ENCODE measurements around the gene FAM131B.

Gene FAM131B

DNA sequence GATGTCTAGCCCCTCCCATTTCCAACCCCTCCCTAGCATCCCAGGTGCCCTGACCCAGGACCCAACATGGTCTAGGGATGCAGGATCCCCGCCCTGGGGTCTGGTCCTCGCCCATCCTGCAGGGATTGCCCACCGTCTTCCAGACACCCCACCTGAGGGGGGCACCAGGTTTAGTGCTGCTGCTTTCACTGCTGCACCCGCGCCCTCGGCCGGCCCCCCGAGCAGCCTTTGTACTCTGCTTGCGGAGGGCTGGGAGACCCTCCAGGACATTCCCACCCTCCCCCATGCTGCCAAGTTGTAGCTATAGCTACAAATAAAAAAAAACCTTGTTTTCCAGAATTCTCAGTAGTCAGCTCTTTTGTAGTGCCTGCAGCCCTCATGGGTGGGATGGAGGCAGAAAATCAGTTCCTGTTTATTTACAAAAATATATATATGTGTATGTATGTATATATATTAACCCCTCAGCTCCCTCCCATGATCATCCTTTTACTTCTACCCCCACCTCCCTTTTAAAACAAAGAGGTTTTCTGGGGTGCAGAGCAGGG lies 28.3 kb upstream of the FAM131B start:
- TF ChIP-seq EZH2phosphoT487 (IDR thresholded peaks at IDR 0.05; ENCODE audit: borderline replicate concordance, low read length), result no peak
- TF ChIP-seq, protein P1, sequence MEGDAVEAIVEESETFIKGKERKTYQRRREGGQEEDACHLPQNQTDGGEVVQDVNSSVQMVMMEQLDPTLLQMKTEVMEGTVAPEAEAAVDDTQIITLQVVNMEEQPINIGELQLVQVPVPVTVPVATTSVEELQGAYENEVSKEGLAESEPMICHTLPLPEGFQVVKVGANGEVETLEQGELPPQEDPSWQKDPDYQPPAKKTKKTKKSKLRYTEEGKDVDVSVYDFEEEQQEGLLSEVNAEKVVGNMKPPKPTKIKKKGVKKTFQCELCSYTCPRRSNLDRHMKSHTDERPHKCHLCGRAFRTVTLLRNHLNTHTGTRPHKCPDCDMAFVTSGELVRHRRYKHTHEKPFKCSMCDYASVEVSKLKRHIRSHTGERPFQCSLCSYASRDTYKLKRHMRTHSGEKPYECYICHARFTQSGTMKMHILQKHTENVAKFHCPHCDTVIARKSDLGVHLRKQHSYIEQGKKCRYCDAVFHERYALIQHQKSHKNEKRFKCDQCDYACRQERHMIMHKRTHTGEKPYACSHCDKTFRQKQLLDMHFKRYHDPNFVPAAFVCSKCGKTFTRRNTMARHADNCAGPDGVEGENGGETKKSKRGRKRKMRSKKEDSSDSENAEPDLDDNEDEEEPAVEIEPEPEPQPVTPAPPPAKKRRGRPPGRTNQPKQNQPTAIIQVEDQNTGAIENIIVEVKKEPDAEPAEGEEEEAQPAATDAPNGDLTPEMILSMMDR (IDR thresholded peaks at IDR 0.05; ENCODE audit: low read depth, low read length, poor library complexity, severe bottlenecking), result no peak
- Histone ChIP-seq H3K9me2 (replicated peaks; ENCODE audit: control insufficient read depth, low read length) (no peaks in the 10 kb centered on the region), H3F3A (ENCODE audit: control insufficient read depth, insufficient read depth) (no peaks in the 10 kb centered on the region), H3K79me2 (ENCODE audit: control insufficient read depth, low read length) (no peaks in the 10 kb centered on the region), H3K4me2 (ENCODE audit: low read length) (no peak overlapping the region), H3K36me3 (ENCODE audit: control insufficient read depth, low read length) (no peaks in the 10 kb centered on the region), H3K27me3 (ENCODE audit: control insufficient read depth, low read length) (no peaks in the 10 kb centered on the region), H4K20me1 (ENCODE audit: control insufficient read depth, insufficient read depth, low read depth, low read length) (no peaks in the 10 kb centered on the region), H3K27ac (ENCODE audit: low read depth, low read length) (no peak overlapping the region), H3K4me1 (ENCODE audit: control insufficient read depth, low read length) (peaks cover 7% of the 10 kb centered on the region), H3K4me3 (ENCODE audit: low read length) (no peak overlapping the region), H3K9me3 (ENCODE audit: control insufficient read depth, insufficient read depth, low read length) (no peaks in the 10 kb centered on the region)

DNA sequence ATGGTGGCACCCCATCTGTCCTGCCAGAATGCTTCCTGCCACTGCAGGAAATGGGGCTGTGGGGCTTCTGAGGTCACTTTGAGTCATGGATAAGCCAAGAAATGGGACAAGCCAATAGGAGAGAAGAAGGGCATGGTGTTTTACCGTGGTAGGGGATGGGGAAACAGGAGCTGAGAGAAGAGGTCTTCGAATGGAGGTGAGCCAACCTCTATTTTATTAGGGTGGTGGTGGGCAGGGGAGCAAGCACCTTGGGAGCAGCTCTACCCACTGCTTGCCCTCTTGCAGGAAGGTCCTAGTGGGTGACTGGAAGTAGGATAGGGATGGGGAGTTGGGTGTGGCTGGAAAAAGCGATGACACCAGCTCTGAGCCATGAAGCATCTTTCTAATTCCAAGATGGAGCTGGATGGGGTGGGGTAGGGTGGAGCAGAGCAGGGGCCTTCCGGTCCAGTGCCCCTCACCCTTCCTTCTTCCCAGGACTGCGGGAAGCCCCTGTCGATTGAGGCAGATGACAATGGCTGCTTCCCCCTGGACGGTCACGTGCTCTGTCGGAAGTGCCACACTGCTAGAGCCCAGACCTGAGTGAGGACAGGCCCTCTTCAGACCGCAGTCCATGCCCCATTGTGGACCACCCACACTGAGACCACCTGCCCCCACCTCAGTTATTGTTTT lies 27.7 kb upstream of the FAM131B start:
- H3F3A ChIP-seq (ENCODE audit: control insufficient read depth, insufficient read depth), result no peaks in the 10 kb centered on the region
- H3K79me2 ChIP-seq (ENCODE audit: control insufficient read depth, low read length), result no peaks in the 10 kb centered on the region
- TF ChIP-seq, protein P1 (IDR thresholded peaks at IDR 0.05; ENCODE audit: low read depth, low read length, poor library complexity, severe bottlenecking), result no peak
- no peak for TF ChIP-seq EZH2phosphoT487 (IDR thresholded peaks at IDR 0.05; ENCODE audit: borderline replicate concordance, low read length)
- H3K27me3 ChIP-seq (ENCODE audit: control insufficient read depth, low read length), result no peaks in the 10 kb centered on the region
- no peaks in the 10 kb centered on the region for H3K9me3 ChIP-seq (ENCODE audit: control insufficient read depth, insufficient read depth, low read length)
- no peaks in the 10 kb centered on the region for H3K9me2 ChIP-seq (replicated peaks; ENCODE audit: control insufficient read depth, low read length)
- no peaks in the 10 kb centered on the region for H3K36me3 ChIP-seq (ENCODE audit: control insufficient read depth, low read length)
- H3K4me1 ChIP-seq (ENCODE audit: control insufficient read depth, low read length), result peaks cover 8% of the 10 kb centered on the region
- H3K27ac ChIP-seq (ENCODE audit: low read depth, low read length), result no peak overlapping the region
- H4K20me1 ChIP-seq (ENCODE audit: control insufficient read depth, insufficient read depth, low read depth, low read length), result no peaks in the 10 kb centered on the region
- no peak overlapping the region for H3K4me2 ChIP-seq (ENCODE audit: low read length)
- no peak overlapping the region for H3K4me3 ChIP-seq (ENCODE audit: low read length)

DNA sequence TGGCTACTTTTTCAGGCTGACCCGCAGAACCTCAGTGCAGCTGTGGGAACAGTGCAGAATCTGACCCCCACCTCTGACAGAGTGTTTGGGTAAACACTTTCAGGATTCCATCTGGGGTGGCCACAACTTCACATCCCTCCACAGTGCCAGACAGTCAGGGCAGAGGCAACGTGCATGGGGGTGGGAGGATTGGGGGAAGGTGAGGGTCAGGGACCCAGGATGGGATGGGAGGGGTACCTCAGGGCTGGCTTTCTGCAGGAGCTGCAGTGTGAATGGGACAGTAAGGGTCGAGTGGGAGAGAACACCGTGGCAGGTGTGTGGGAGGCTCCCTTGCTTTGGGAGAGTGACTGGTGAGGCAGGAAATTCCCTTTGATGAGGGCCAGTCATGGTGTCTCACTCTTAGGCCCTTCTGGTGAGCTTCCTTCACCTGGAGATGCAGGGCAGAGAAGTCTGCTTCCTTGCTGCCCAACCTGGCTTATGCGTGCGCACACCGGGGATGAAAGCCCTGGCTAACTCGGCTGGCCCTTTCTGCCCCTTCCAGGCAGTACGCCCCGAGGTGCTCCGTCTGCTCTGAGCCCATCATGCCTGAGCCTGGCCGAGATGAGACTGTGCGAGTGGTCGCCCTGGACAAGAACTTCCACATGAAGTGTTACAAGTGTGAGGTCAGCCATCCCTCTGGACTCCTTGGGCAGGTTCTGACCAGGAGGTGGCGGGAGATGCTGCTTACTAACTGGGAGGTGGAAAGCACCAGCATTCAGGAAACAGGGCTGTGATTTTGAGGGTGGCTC lies 27.0 kb upstream of the FAM131B start:
- Histone ChIP-seq H3K36me3 (ENCODE audit: control insufficient read depth, low read length) (no peaks in the 10 kb centered on the region), H4K20me1 (ENCODE audit: control insufficient read depth, insufficient read depth, low read depth, low read length) (no peaks in the 10 kb centered on the region), H3K27ac (ENCODE audit: low read depth, low read length) (no peak overlapping the region), H3K4me3 (ENCODE audit: low read length) (no peak overlapping the region), H3K9me3 (ENCODE audit: control insufficient read depth, insufficient read depth, low read length) (no peaks in the 10 kb centered on the region), H3K79me2 (ENCODE audit: control insufficient read depth, low read length) (no peaks in the 10 kb centered on the region), H3K4me1 (ENCODE audit: control insufficient read depth, low read length) (peaks cover 8% of the 10 kb centered on the region), H3K4me2 (ENCODE audit: low read length) (no peak overlapping the region), H3K27me3 (ENCODE audit: control insufficient read depth, low read length) (no peaks in the 10 kb centered on the region), H3K9me2 (replicated peaks; ENCODE audit: control insufficient read depth, low read length) (no peaks in the 10 kb centered on the region), H3F3A (ENCODE audit: control insufficient read depth, insufficient read depth) (no peaks in the 10 kb centered on the region)
- TF ChIP-seq, protein P1 (IDR thresholded peaks at IDR 0.05; ENCODE audit: low read depth, low read length, poor library complexity, severe bottlenecking), result no peak
- no peak for TF ChIP-seq EZH2phosphoT487 (IDR thresholded peaks at IDR 0.05; ENCODE audit: borderline replicate concordance, low read length)

Measured in DOHH2 (cell line).